HG03457 (cell line): ENCODE data around the gene ZNF844.
"Not testable (repeated sequence)": the region's sequence is repeated elsewhere in the genome, so short reads cannot be mapped to it uniquely, and the experiment has no call there.

Source experiments
- ATAC-seq: cut with Tn5 transposase; IDR thresholded peaks from one replicate; pipeline ENCODE4 v1.9.1; 2021; ENCODE audit warnings: moderate number of reproducible peaks; ENCODE audit not compliant: unreplicated experiment

The ZNF844 gene

DNA sequence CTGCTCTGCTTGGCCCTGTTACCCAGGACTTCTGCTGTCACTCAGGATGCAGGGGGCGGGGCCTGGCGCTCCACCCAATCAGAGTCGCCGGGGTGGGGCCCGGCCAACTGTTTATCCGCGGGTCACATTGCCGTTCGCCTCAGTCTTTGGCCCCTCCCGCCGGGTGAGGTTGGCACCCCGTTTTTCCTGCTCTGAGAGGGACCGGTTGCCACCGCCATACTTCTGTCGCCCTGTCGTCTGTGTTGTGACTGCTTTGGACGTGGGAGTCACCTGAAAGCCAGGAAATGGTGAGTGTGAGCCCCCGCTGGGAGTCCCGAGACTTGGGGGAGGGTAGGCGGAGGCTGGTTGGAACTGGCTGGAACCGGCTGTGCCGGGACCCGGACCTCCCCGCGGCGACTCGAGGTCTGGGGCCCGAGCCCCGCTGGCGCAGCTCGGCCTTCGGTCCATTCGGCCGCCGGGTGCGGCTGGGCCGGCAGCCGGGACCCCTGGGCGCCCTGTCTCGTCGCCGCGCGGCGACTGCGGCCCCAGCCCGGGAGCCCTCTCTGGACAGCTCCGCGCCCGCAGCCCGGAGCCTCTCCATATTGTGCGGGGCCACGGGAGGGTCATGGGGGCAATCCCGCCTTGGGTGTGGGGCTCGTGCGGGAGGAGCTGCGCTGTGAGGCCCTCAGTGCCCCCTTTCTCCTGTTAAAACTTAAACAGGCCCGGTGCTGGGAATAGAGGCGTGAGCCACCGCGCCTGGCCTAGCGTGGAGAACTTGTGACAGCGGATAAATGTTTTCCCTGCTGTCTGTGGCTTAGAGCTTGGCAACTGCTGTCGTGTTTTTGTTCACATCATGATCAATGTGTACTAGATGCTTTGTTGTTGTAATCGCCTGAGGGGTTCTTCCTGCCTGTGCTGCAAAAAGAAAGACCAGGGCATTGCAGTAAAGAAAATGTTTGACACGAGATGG, at the start of gene ZNF844:
Gene ZNF844 (plus strand): TSS at position 142 of the 949 bp plus-strand sequence. CDS start 143 bp downstream, at position 285.
- ATAC-seq, result no peak

DNA sequence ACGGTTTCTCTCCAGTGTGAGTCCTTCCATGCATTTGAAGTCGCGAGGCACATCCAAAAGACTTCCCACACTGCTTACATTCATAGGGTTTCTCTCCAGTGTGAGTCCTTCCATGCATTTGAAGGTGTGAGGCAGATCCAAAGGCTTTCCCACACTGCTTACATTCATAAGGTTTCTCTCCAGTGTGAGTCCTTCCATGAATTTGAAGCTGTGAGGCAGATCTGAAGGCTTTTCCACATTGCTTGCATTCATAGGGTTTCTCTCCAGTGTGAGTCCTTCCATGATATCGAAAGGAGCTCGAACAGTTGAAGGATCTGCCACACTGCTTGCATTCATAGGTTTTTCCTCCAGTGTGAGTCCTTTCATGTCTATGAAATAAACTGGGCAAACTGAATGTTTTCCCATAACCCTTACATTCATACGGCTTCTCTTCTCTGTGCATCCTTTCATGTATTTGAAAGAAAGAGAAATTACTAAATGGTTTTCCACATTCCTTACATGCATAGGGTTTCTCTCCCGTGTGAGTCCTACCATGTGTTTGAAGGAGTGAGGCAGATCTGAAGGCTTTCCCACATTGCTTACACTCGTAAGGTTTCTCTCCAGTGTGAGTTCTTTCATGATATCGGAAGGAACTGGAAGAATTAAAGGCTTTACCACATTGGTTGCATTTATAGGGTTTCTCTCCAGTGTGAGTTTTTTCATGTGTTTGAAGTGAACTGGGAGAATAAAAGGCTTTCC, 49.3 kb upstream of the ZNF844 start:
- no peak for ATAC-seq

DNA sequence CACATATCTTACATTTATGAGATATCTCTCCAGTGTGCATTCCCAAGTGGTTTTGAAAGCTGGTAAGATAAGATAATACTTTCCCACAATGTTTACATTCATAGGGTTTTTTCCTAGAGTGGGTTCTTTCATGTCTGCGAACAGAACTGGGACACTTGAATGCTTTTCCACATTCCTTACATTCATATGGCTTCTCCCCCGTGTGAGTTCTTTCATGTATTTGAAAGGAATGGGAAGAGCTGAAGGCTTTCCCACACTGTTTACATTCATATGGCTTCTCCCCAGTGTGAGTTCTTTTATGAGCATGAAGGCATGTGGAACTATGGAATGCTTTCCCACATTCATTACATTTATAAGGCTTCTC, 48.8 kb upstream of the ZNF844 start:
- no peak for ATAC-seq

DNA sequence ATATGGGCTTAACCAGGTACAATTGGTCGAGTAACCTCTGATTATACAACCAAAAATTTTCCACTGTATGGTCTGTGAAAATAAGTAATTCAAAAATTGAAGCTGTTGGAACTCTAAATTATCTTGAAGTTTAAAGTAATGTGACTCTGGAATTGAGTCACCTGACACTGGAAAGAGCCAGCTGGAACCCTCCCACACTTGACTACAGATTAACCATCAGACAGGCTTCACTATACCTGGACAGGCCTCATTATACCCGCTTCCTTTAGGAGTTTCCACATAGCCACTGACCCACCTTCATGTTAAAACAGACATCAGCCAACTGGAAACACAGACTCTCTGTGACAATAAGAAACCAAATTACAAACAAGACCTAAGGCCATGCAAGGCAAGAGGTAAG, 30.3 kb upstream of the ZNF844 start:
- no peak for ATAC-seq

DNA sequence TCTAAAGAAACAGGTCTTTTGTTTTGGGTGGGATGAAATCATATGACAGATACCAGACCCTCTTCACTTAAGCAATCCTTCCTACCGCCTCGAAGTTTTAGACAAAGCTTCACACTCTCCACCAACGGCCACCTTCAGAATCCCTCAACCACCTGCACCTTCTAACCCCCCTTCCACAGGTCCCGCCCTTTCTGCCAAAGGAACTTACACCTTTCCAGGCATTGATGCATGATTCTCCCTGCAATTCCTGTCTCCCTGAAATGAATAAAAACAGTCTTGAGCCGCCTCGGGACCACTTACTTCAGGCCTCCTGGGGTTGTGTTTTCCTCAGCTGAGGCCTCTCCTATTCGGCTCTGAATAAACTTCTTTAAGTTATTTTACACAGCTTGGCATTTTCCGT, 29.9 kb upstream of the ZNF844 start:
- no peak for ATAC-seq

DNA sequence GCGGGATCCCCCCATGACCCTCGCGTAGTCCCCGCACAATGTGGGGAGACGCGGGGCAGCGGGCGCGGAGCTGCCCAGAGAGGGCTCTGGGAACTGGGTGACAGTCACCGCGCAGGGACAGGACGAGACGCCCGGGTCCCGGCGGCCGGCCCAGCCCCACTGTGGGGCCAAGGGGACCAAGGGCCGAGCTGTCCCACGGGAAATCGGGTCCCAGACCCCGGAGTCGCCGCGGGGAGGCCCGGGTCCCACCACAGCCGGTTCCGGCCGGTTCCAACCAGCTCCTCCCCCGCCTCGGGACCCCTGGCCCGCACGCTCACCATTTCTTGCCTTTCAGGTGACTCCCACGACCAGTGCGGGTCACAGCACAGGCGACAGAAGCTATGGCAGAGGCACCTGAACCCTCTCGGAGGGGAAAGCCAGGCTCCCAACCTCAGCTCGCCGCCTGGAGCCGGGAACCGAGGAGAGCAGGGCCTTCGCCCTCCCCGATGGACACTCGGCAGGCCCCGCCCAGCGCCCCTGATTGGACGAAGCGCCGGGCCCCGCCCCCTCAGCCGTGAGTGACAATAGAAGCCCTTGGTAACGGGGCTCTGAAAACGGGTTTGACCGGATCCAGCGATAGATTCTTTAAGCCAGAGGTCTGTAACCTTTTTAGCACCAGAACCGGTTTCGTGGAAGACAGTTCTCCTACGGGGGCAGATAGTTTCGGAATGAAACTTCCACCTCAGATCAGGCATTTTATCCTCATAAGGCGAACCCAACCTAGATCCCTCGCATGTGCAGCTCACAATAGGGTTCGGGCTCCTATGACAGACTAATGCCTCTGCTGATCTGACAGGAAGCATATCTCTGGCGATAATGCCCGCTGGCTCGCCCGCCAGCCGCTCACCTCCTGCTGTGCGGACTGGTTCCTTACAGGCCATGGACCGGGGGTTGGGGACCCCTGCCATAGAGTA, 29.0 kb upstream of the ZNF844 start, which contains the start of gene ZNF433:
Gene ZNF433 (minus strand): TSS at position 460 of the 953 bp plus-strand sequence. CDS start 140 bp downstream, at position 320.
- ATAC-seq, result peak; percentile 76

DNA sequence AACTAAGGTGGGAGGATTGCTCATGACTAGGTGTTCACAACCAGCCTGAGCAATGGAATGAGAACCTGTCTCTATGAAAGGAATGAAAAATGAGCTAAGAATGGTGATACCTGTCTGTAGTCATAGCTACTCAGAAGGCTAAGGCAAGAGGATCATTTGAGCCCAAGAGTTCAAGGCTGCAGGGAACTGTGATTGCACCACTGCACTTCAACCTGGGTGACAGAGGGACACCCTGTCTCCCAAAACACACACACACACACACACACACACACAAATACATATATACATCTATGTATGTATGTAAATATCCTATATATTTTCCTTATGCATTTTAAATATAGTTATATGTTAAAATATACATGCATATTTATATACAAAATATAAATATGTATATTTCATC, 21.6 kb upstream of the ZNF844 start:
- no peak for ATAC-seq

DNA sequence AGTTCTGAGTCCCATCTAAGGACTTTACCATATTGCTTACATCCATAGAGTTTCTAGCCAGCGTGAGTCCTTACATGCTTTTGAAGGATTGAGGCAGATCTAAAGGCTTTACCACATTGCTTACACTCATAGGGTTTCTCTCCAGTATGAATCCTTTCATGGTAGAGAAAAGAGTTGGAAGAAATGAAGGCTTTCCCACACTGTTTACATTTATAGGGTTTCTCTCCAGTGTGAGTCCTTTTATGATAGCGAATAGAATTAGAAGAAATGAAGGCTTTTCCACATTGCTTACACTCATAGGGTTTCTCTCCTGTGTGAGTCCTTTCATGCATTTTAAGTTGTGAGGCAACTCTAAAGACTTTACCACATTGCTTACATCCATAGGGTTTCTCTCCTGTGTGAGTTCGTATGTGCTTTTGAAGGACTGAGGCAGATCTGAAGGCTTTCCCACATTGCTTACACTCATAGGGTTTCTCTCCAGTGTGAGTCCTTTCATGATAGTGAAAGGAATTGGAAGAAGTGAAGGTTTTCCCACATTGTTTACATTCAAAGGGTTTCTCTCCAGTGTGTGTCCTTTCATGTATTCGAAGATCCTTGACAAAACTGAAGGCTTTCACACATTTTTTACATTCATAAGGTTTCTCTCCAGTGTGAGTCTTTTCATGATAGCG, 20.6 kb upstream of the ZNF844 start:
- no peak for ATAC-seq

DNA sequence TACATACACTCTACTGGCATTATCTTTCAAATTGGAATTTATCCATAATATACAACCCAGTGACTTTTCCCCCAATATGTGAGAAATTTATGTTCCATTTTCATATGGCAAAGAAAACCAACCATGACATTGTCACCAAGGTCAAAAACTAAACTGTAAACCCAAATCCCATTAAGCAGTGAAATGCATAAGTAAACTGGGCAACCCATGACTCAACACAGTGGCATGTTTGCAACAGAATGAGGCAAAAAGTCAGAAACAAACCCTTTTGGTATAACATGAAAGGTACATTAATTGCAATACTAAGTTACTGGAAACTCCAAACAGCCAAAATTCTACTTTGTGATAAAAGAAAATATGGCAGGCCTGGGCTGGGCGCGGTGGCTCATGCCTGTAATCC, 16.7 kb upstream of the ZNF844 start:
- ATAC-seq, result no peak

DNA sequence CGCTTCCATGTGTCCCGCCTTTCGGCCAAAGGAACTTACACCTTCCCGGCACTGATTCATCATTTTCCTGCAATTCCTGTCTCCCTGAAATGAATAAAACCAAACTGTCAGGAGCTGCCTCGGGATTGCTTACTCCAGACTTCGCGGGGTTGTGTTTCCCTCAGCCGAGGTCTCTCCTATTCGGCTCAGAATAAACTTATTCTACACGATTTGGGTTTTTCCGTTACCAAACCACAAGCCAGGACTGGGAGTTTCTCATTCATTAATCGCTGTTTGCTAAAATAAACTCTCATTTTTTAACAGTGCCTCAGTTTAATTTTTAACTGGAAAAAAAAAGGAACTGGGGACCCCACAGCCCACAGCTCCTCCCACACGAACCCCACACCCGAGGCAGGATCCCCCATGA, 12.4 kb upstream of the ZNF844 start:
- ATAC-seq, result no peak

DNA sequence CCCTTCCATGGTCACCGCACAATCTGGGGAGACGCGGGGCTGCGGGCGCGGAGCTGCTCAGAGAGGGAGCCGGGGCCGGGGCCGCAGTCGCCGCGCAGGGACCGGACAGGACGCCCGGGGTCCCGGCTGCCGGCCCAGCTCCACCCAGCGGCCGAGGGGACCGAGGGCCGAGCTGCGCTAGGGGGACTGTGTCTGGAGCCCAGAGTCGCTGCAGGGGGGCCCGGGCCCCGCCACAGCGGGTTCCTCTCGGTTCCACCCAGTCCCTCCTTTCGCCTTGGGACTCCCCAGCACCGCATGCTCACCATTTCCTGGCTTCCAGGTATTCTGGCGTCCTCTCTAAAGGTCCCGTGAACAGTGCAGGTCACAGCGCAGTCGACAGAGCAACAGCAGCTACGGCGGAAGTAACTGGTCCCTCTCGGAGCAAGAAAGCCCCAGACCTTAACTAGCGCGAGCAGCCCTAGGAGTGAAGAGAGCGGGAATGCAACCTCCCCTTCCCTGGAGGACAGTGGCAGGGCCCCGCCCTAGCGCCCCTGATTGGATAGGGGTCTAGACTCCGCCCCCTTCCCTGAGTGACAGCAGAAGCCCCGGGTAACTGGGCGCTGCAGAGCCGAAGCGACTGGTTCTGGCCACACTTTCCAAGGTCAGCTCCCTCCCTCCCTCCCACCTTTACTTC, 11.9 kb upstream of the ZNF844 start, which contains the start of gene ZNF878:
Gene ZNF878 (minus strand): TSS at position 465 of the 673 bp plus-strand sequence. CDS start 160 bp downstream, at position 305.
- no peak for ATAC-seq

DNA sequence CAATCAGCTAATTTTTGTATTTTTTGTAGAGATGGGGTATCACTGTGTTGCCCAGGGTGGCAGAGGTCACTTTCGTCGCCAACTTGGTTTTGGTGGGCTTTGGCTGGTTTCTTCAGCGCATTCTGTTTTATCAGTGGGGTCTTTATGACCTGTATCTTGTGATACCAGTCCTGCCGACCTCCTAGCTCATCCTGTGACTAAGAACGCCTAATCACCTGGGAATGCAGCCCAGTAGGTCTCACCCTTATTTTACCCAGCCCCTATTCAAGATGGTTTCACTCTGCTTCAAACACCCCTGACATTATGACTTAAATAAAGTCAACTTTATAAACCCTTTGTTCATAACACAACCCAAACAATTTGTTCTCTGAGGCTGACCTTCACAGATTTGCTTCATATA, 8.7 kb upstream of the ZNF844 start:
- ATAC-seq, result no peak

DNA sequence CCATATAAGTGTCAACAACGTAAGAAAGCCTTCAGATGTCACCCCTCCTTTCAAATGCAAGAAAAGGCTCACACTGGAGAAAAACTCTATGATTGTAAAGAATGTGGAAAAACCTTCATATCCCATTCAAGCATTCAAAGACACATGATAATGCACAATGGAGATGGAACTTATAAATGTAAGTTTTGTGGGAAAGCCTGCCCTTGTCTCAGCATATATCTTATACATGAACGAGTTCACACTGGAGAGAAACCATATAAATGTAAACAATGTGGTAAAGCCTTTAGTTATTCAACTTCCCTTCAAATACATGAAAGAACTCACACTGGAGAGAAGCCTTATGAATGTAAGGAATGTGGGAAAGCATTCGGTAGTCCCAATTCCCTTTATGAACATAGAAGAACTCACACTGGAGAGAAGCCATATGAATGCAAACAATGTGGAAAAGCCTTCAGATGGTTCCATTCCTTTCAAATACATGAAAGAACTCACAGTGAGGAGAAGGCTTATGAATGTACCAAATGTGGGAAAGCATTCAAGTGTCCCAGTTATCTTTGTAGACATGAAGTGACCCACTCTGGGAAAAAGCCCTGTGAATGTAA, 11.1 kb downstream of the ZNF844 start:
- ATAC-seq, result no peak

DNA sequence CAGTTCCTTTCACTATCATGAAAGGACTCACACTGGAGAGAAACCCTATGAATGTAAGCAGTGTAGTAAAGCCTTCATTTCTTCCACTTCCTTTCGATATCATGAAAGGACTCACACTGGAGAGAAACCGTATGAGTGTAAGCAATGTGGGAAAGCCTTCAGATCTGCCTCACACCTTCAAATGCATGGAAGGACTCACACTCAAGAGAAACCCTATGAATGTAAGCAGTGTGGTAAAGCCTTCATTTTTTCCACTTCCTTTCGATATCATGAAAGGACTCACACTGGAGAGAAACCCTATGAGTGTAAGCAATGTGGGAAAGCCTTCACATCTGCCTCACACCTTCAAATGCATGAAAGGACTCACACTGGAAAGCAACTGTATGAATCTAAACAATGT, 11.8 kb downstream of the ZNF844 start:
- not testable (repeated sequence) for ATAC-seq

DNA sequence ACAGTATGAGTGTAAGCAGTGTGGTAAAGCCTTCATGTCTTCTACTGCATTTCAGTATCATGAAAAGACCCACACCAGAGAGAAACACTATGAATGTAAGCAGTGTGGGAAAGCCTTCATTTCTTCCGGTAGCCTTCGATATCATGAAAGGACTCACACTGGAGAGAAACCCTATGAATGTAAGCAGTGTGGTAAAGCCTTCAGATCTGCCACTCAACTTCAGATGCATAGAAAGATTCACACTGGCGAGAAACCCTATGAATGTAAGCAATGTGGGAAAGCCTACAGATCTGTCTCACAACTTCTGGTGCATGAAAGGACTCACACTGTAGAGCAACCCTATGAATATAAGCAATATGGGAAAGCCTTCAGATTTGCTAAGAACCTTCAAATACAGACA, 12.8 kb downstream of the ZNF844 start:
- no peak for ATAC-seq

DNA sequence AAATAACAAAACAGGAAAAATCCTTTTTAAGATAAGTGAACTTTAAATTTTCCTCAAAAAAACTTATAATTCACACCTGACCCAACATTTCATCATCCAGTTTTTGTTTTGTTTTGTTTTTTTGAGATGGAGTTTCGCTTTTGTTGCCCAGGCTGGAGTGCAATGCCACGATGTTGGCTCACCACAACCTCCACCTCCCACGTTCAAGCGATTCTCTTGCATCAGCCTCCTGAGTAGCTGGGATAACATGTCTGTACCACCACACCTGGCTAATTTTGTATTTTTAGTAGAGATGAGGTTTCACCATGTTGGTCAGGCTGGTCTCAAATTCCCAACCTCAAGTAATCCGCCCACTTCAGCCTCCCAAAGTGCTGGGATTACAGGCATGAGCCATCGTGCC, 18.8 kb downstream of the ZNF844 start:
- not testable (repeated sequence) for ATAC-seq

DNA sequence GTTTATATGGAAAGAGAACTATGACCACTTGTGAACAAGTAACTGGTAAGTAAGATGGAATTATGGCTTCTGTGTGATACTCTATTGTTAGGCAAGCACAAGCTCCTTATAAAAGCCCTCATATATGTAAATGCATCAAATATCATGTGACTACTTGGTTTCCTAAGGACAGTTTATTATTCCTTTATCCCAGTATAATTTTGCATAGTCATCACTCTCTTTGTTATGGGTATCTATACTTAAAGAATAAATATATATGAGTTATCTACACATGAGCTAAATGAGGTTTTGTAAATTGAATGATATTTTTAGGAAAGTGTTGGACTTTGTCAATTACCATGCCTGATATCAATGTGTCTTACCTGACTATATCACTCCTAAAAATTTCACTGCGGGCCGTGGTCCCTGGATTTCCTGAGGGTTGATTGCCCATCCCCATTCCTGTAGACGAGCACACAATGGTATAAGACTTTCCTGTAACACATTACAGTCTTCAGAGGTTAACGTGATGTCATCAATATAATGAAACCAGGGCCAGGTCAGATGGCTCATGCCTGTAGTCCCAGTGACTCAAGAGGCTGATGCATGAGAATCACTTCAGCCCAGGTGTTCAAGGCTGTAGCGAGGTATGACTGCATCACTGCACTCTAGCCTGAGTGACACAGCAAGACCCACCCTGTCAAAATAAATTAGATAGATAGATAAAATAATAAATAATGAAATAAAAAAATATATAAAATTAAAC, 20.7 kb downstream of the ZNF844 start:
- ATAC-seq, result no peak

DNA sequence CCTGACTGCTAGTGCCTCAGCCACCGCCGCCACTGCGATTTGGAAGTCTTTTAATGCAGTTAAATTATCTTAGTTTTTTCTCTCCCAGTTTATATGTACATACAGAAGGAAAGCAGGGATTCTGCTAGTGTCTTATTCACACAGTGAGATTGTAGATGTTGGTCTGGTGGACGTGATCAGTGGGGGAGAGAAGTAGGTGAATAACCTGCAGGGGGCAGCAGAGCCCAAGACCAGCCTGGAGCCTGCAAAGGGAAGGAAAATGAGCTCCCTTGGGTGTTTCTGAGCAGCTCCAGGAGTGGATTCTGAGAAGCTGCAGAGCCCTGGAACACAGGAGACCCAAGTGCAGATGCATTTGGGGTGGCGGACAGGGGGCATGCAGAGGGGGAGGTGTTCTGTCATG, 26.3 kb downstream of the ZNF844 start:
- no peak for ATAC-seq
